NCI-H2227 (cell line): ENCODE measurements around the gene ROBO1.
"Not testable (repeated sequence)": the region's sequence is repeated elsewhere in the genome, so short reads cannot be mapped to it uniquely, and the experiment has no call there.

ENCODE experiments used
- DNase-seq: peaks from one replicate; lab custom pipeline; 2025; ENCODE audit not compliant: unreplicated experiment; lab: John Stamatoyannopoulos, UW

ROBO1 gene

GRCh38 chr3:79558943-79559342 is 208.9 kb downstream of the ROBO1 start:
- no peak for DNase-seq

GRCh38 chr3:79555655-79556054 is 212.1 kb downstream of the ROBO1 start:
- DNase-seq: no peak

GRCh38 chr3:79551997-79552396 is 215.8 kb downstream of the ROBO1 start:
- no peak for DNase-seq

- DNase-seq: no peak
Observed at GRCh38 chr3:79551321-79551892, 216.4 kb downstream of the ROBO1 start.

- DNase-seq: no peak
Observed at GRCh38 chr3:79543218-79543982, 224.4 kb downstream of the ROBO1 start.

GRCh38 chr3:79534727-79535126 is 233.1 kb downstream of the ROBO1 start:
- DNase-seq: no peak

GRCh38 chr3:79531566-79532295 is 236.1 kb downstream of the ROBO1 start:
- DNase-seq: no peak

GRCh38 chr3:79521221-79521848 is 246.5 kb downstream of the ROBO1 start:
- DNase-seq: peak; percentile 70

GRCh38 chr3:79517766-79518413 is 249.9 kb downstream of the ROBO1 start:
- peak; percentile 21 for DNase-seq

- DNase-seq: no peak
Observed at GRCh38 chr3:79516795-79517194, 251.0 kb downstream of the ROBO1 start.

- peak; percentile 13 for DNase-seq
Observed at GRCh38 chr3:79515072-79515471, 252.7 kb downstream of the ROBO1 start.

- DNase-seq: no peak
Observed at GRCh38 chr3:79514069-79514468, 253.7 kb downstream of the ROBO1 start.

- no peak for DNase-seq
Observed at GRCh38 chr3:79506751-79507150, 261.0 kb downstream of the ROBO1 start.

- DNase-seq: not testable (repeated sequence)
Observed at GRCh38 chr3:79502216-79502681, 265.5 kb downstream of the ROBO1 start.

- peak; percentile 9 for DNase-seq
Observed at GRCh38 chr3:79497447-79498111, 270.2 kb downstream of the ROBO1 start.

- no peak for DNase-seq
Observed at GRCh38 chr3:79491029-79491641, 276.7 kb downstream of the ROBO1 start.

GRCh38 chr3:79490165-79491028 is 277.4 kb downstream of the ROBO1 start:
- no peak for DNase-seq

- DNase-seq: no peak
Observed at GRCh38 chr3:79488407-79488806, 279.4 kb downstream of the ROBO1 start.

- DNase-seq: no peak
Observed at GRCh38 chr3:79480746-79481145, 287.1 kb downstream of the ROBO1 start.
